Fibroblast of lung (primary cell): ENCODE measurements around the gene FYN. TPM values are rescaled to one million over a fixed set of nuclear protein-coding genes. Genes with fewer than 3 reads are reported as not detected.

Source experiments
- DNase-seq, 2 donors: peaks; one replicate each; pipeline versions ENCODE4 v3.0.0 to v3.0.0-alpha.2; 2010; ENCODE audit warnings: low read depth in 2 of 2
- H2AFZ ChIP-seq: 2 replicates; pipeline ENCODE4 v1.5.1; 2012; ENCODE audit warnings: low read length, control low read depth, inconsistent platforms
- H3K27ac ChIP-seq: 2 replicates; pipeline ENCODE4 v1.5.1; 2011; ENCODE audit warnings: low read length, control low read depth; ENCODE audit not compliant: insufficient read depth
- H3K27me3 ChIP-seq: 2 replicates; pipeline ENCODE4 v1.5.1; 2011; ENCODE audit warnings: mild to moderate bottlenecking, low read length; ENCODE audit not compliant: control insufficient read depth, insufficient read depth
- H3K36me3 ChIP-seq: 2 replicates; pipeline ENCODE4 v1.5.1; 2011; ENCODE audit warnings: low read length; ENCODE audit not compliant: control insufficient read depth, insufficient read depth
- H3K4me1 ChIP-seq: 2 replicates; pipeline ENCODE4 v1.5.1; 2011; ENCODE audit warnings: low read length; ENCODE audit not compliant: control insufficient read depth, insufficient read depth; ENCODE audit errors: extremely low read depth
- H3K4me2 ChIP-seq: 2 replicates; pipeline ENCODE4 v1.5.1; 2011; ENCODE audit warnings: low read length, control low read depth; ENCODE audit not compliant: insufficient read depth; ENCODE audit errors: extremely low read depth
- H3K4me3 ChIP-seq, 4 experiments: fragments of 200-600 bp in 1 of 4; sonication (generic) in 1 of 4; replicated peaks in 1 of 4; 2 replicates each; pipeline ENCODE4 v1.5.1; 2011 to 2016; ENCODE audit warnings: low read length in 4 of 4, low read depth in 3 of 4, mild to moderate bottlenecking in 3 of 4, control low read depth in 2 of 4, inconsistent platforms in 1 of 4, mixed read lengths in 1 of 4; ENCODE audit not compliant: insufficient read depth in 1 of 4; ENCODE audit errors: control extremely low read depth in 1 of 4
- H3K79me2 ChIP-seq: 2 replicates; pipeline ENCODE4 v1.5.1; 2012; ENCODE audit warnings: mild to moderate bottlenecking, low read length, inconsistent platforms; ENCODE audit not compliant: control insufficient read depth, insufficient read depth
- H3K9ac ChIP-seq: 2 replicates; pipeline ENCODE4 v1.5.1; 2011; ENCODE audit warnings: mild to moderate bottlenecking, low read length, control low read depth; ENCODE audit not compliant: insufficient read depth
- H3K9me3 ChIP-seq: 2 replicates; pipeline ENCODE4 v1.5.1; 2012; ENCODE audit warnings: low read depth, low read length; ENCODE audit not compliant: control insufficient read depth, insufficient read depth
- H4K20me1 ChIP-seq: 2 replicates; pipeline ENCODE4 v1.5.1; 2011; ENCODE audit warnings: low read length; ENCODE audit not compliant: control insufficient read depth, insufficient read depth; ENCODE audit errors: extremely low read depth
- CTCF ChIP-seq, 2 donors: IDR thresholded peaks in 1 of 2; conservative IDR thresholded peaks in 1 of 2; 1 replicate in 1 of 2; 2 replicates in 1 of 2; pipeline ENCODE4 v1.5.1; 2011 to 2012; ENCODE audit warnings: low read length in 2 of 2, control low read depth in 1 of 2, inconsistent platforms in 1 of 2, low read depth in 1 of 2, mild to moderate bottlenecking in 1 of 2
- EZH2 ChIP-seq: IDR thresholded peaks from 2 replicates; pipeline ENCODE4 v1.5.1; 2012; ENCODE audit warnings: low read length, control low read depth, mild to moderate bottlenecking; ENCODE audit errors: missing control alignments
- polyA plus RNA-seq, 2 donors: library from polyadenylated mRNA; depleted of rRNA in 1 of 2; stranded (reverse) in 1 of 2; unstranded in 1 of 2; fragments of >200 nt; gene quantifications; 2 replicates each; pipeline ENCODE4 v1.2.1, GENCODE V29; 2011 to 2012; ENCODE audit warnings: missing spikeins in 1 of 2
- total RNA-seq: library from RNA; depleted of rRNA; stranded (reverse); fragments of >200 nt; gene quantifications from 2 replicates; pipeline ENCODE4 v1.2.1, GENCODE V29; 2014

The FYN gene
- total and polyA plus RNA-seq, 2 donors (not counting 1 experiment from before 2014, with no cell fraction given): 64.7 TPM

DNA sequence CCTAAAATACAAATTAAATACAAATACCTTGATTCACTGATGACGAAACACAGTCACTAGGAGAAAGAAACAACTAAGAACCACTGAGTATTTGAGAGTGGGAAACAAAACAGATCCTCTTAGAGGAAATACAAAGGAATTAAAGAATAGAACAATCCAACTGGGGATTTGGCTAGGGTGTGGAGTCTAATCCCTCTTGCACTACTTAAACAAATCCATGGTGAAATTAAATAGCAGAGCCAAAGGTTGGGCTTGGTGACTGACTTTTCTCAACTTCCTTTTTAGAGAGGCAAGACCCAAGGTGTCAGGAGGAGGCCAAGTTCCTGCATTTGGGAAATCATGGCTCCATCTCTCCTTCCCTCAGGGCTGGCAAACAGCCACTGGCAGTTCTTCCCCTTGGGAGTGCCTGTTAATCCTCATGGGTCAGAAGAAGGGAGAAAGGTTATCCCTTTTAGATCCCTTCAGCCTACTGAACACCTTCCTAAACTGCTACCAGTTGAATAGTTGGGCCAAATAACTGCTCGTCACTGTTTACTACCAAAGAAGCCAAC, 166.3 kb downstream of the FYN start:
- no peak overlapping the region for H3K27ac ChIP-seq
- no peaks in the 10 kb centered on the region for H3K79me2 ChIP-seq
- H3K4me2 ChIP-seq: no peak overlapping the region
- no peak overlapping the region for H3K9ac ChIP-seq
- H2AFZ ChIP-seq: no peak overlapping the region
- no peaks in the 10 kb centered on the region for H3K4me1 ChIP-seq
- no peaks in the 10 kb centered on the region for H4K20me1 ChIP-seq
- TF ChIP-seq EZH2 (no peak), CTCF (conservative IDR thresholded peaks at IDR 0.05 in 1 of 2, IDR thresholded peaks at IDR 0.05 in 1 of 2; ENCODE audit: low read depth in 1 of 2, low read length in 2 of 2) (no peak)
- no peaks in the 10 kb centered on the region for H3K9me3 ChIP-seq
- H3K27me3 ChIP-seq: no peaks in the 10 kb centered on the region
- DNase-seq: no peak
- H3K36me3 ChIP-seq: no peaks in the 10 kb centered on the region
- H3K4me3 ChIP-seq: no peak overlapping the region

DNA sequence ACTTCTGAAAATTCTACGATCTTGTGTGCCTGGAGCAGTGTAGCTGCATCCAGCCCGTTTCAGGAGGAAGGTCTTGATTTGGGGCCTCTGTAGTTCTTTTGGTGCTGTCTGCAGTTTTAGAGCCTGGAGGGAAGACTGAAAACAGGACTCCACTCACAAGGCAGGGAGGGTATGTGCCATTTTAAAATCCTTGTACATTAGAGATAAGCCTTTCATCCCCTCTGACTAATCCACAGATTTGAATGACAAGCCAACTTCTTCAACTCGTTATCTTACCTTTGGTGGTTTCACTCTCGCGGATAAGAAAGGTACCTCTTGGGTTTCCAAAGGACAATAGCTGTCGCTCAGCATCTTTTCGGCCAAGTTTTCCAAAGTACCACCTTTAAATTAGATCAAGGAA, 169.5 kb downstream of the FYN start:
- H3K9ac ChIP-seq: no peak overlapping the region
- TF ChIP-seq CTCF (conservative IDR thresholded peaks at IDR 0.05 in 1 of 2, IDR thresholded peaks at IDR 0.05 in 1 of 2; ENCODE audit: low read depth in 1 of 2, low read length in 2 of 2) (no peak), EZH2 (no peak)
- H2AFZ ChIP-seq: no peak overlapping the region
- no peak overlapping the region for H3K27ac ChIP-seq
- no peaks in the 10 kb centered on the region for H3K27me3 ChIP-seq
- H3K36me3 ChIP-seq: no peaks in the 10 kb centered on the region
- no peaks in the 10 kb centered on the region for H4K20me1 ChIP-seq
- no peak overlapping the region for H3K4me3 ChIP-seq
- H3K4me2 ChIP-seq: no peak overlapping the region
- H3K4me1 ChIP-seq: no peaks in the 10 kb centered on the region
- H3K9me3 ChIP-seq: no peaks in the 10 kb centered on the region
- DNase-seq: no peak
- H3K79me2 ChIP-seq: no peaks in the 10 kb centered on the region

- H3K27ac ChIP-seq: no peak overlapping the region
- H3K4me1 ChIP-seq: no peaks in the 10 kb centered on the region
- H3K27me3 ChIP-seq: no peaks in the 10 kb centered on the region
- H4K20me1 ChIP-seq: no peaks in the 10 kb centered on the region
- H3K79me2 ChIP-seq: no peaks in the 10 kb centered on the region
- H3K36me3 ChIP-seq: no peaks in the 10 kb centered on the region
- H2AFZ ChIP-seq: no peak overlapping the region
- no peak overlapping the region for H3K4me2 ChIP-seq
- no peak for DNase-seq
- no peaks in the 10 kb centered on the region for H3K9me3 ChIP-seq
- H3K4me3 ChIP-seq: no peak overlapping the region
- TF ChIP-seq CTCF (conservative IDR thresholded peaks at IDR 0.05 in 1 of 2, IDR thresholded peaks at IDR 0.05 in 1 of 2; ENCODE audit: low read depth in 1 of 2, low read length in 2 of 2) (no peak), EZH2 (no peak)
- H3K9ac ChIP-seq: no peak overlapping the region
Measured at GRCh38 chr6:111702268-111702667, 171.0 kb downstream of the FYN start.
